Fibroblast of lung (primary cell): Measurements from ENCODE around the gene TRAF2. TPM values are rescaled to one million over a fixed set of nuclear protein-coding genes. Genes with fewer than 3 reads are reported as not detected.

Experiments
- DNase-seq, 2 donors: peaks; one replicate each; pipeline versions ENCODE4 v3.0.0 to v3.0.0-alpha.2; 2010; ENCODE audit warnings: low read depth in 2 of 2
- H2AFZ ChIP-seq: 2 replicates; pipeline ENCODE4 v1.5.1; 2012; ENCODE audit warnings: low read length, control low read depth, inconsistent platforms
- H3K27ac ChIP-seq: 2 replicates; pipeline ENCODE4 v1.5.1; 2011; ENCODE audit warnings: low read length, control low read depth; ENCODE audit not compliant: insufficient read depth
- H3K27me3 ChIP-seq: 2 replicates; pipeline ENCODE4 v1.5.1; 2011; ENCODE audit warnings: mild to moderate bottlenecking, low read length; ENCODE audit not compliant: control insufficient read depth, insufficient read depth
- H3K36me3 ChIP-seq: 2 replicates; pipeline ENCODE4 v1.5.1; 2011; ENCODE audit warnings: low read length; ENCODE audit not compliant: control insufficient read depth, insufficient read depth
- H3K4me1 ChIP-seq: 2 replicates; pipeline ENCODE4 v1.5.1; 2011; ENCODE audit warnings: low read length; ENCODE audit not compliant: control insufficient read depth, insufficient read depth; ENCODE audit errors: extremely low read depth
- H3K4me2 ChIP-seq: 2 replicates; pipeline ENCODE4 v1.5.1; 2011; ENCODE audit warnings: low read length, control low read depth; ENCODE audit not compliant: insufficient read depth; ENCODE audit errors: extremely low read depth
- H3K4me3 ChIP-seq, 4 experiments: fragments of 200-600 bp in 1 of 4; sonication (generic) in 1 of 4; replicated peaks in 1 of 4; 2 replicates each; pipeline ENCODE4 v1.5.1; 2011 to 2016; ENCODE audit warnings: low read length in 4 of 4, low read depth in 3 of 4, mild to moderate bottlenecking in 3 of 4, control low read depth in 2 of 4, inconsistent platforms in 1 of 4, mixed read lengths in 1 of 4; ENCODE audit not compliant: insufficient read depth in 1 of 4; ENCODE audit errors: control extremely low read depth in 1 of 4
- H3K79me2 ChIP-seq: 2 replicates; pipeline ENCODE4 v1.5.1; 2012; ENCODE audit warnings: mild to moderate bottlenecking, low read length, inconsistent platforms; ENCODE audit not compliant: control insufficient read depth, insufficient read depth
- H3K9ac ChIP-seq: 2 replicates; pipeline ENCODE4 v1.5.1; 2011; ENCODE audit warnings: mild to moderate bottlenecking, low read length, control low read depth; ENCODE audit not compliant: insufficient read depth
- H3K9me3 ChIP-seq: 2 replicates; pipeline ENCODE4 v1.5.1; 2012; ENCODE audit warnings: low read depth, low read length; ENCODE audit not compliant: control insufficient read depth, insufficient read depth
- H4K20me1 ChIP-seq: 2 replicates; pipeline ENCODE4 v1.5.1; 2011; ENCODE audit warnings: low read length; ENCODE audit not compliant: control insufficient read depth, insufficient read depth; ENCODE audit errors: extremely low read depth
- EZH2 ChIP-seq: IDR thresholded peaks from 2 replicates; pipeline ENCODE4 v1.5.1; 2012; ENCODE audit warnings: low read length, control low read depth, mild to moderate bottlenecking; ENCODE audit errors: missing control alignments
- polyA plus RNA-seq, 2 donors: library from polyadenylated mRNA; depleted of rRNA in 1 of 2; stranded (reverse) in 1 of 2; unstranded in 1 of 2; fragments of >200 nt; gene quantifications; 2 replicates each; pipeline ENCODE4 v1.2.1, GENCODE V29; 2011 to 2012; ENCODE audit warnings: missing spikeins in 1 of 2
- total RNA-seq: library from RNA; depleted of rRNA; stranded (reverse); fragments of >200 nt; gene quantifications from 2 replicates; pipeline ENCODE4 v1.2.1, GENCODE V29; 2014
- TF ChIP-seq, protein P1 (sequence below), 2 donors: IDR thresholded peaks in 1 of 2; conservative IDR thresholded peaks in 1 of 2; 1 replicate in 1 of 2; 2 replicates in 1 of 2; pipeline ENCODE4 v1.5.1; 2011 to 2012; ENCODE audit warnings: low read length in 2 of 2, control low read depth in 1 of 2, inconsistent platforms in 1 of 2, low read depth in 1 of 2, mild to moderate bottlenecking in 1 of 2

TRAF2 gene
- total and polyA plus RNA-seq, 2 donors (not counting 1 experiment from before 2014, with no cell fraction given): 3.7 to 8.4 TPM

DNA sequence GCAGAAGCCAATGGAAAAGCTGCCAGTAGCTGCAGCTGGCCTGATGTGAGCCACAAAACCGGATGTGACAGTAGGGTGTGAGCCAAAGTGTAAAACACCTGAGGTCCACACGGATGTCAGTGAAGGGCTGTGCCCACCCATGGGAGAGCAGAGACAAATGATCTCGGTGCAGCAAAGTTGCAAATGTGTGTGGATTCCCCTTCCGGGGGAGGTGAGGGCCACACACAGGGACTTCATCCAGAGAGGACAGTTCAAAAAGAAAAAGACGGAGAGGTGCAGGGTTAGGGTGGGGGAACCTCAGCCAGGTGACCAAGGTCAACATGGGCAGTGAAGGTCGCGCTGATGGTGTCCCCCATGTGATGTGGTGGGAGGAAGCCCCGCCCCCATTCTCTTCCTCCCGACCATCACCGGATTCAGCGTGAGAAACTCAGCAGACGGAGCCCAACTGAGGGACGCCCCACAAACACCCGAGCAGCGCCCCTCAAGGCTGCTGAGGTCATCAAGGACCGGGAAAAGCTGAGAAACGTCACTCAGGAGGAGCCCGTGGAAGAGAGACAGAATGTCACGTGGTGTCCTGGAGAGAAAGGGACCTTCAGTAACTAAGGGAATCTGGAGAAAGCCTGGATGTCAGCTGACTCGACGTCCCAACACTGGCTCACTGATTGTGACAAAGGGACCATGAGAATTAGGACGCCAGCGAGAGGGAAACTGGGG is 79.6 kb downstream of the TRAF2 start:
- H3K27ac ChIP-seq: no peak overlapping the region
- no peak for DNase-seq
- peaks cover 4% of the 10 kb centered on the region for H3K27me3 ChIP-seq
- TF ChIP-seq, protein P1, sequence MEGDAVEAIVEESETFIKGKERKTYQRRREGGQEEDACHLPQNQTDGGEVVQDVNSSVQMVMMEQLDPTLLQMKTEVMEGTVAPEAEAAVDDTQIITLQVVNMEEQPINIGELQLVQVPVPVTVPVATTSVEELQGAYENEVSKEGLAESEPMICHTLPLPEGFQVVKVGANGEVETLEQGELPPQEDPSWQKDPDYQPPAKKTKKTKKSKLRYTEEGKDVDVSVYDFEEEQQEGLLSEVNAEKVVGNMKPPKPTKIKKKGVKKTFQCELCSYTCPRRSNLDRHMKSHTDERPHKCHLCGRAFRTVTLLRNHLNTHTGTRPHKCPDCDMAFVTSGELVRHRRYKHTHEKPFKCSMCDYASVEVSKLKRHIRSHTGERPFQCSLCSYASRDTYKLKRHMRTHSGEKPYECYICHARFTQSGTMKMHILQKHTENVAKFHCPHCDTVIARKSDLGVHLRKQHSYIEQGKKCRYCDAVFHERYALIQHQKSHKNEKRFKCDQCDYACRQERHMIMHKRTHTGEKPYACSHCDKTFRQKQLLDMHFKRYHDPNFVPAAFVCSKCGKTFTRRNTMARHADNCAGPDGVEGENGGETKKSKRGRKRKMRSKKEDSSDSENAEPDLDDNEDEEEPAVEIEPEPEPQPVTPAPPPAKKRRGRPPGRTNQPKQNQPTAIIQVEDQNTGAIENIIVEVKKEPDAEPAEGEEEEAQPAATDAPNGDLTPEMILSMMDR (conservative IDR thresholded peaks at IDR 0.05 in 1 of 2, IDR thresholded peaks at IDR 0.05 in 1 of 2; ENCODE audit: low read depth in 1 of 2, low read length in 2 of 2): no peak
- no peak for TF ChIP-seq EZH2
- no peak overlapping the region for H3K9ac ChIP-seq
- H3K4me1 ChIP-seq: no peaks in the 10 kb centered on the region
- H4K20me1 ChIP-seq: no peaks in the 10 kb centered on the region
- H3K79me2 ChIP-seq: no peaks in the 10 kb centered on the region
- no peak overlapping the region for H2AFZ ChIP-seq
- no peaks in the 10 kb centered on the region for H3K9me3 ChIP-seq
- no peak overlapping the region for H3K4me2 ChIP-seq
- peak overlapping the region in 1 of 4 experiments; percentile 1 for H3K4me3 ChIP-seq
- no peaks in the 10 kb centered on the region for H3K36me3 ChIP-seq

DNA sequence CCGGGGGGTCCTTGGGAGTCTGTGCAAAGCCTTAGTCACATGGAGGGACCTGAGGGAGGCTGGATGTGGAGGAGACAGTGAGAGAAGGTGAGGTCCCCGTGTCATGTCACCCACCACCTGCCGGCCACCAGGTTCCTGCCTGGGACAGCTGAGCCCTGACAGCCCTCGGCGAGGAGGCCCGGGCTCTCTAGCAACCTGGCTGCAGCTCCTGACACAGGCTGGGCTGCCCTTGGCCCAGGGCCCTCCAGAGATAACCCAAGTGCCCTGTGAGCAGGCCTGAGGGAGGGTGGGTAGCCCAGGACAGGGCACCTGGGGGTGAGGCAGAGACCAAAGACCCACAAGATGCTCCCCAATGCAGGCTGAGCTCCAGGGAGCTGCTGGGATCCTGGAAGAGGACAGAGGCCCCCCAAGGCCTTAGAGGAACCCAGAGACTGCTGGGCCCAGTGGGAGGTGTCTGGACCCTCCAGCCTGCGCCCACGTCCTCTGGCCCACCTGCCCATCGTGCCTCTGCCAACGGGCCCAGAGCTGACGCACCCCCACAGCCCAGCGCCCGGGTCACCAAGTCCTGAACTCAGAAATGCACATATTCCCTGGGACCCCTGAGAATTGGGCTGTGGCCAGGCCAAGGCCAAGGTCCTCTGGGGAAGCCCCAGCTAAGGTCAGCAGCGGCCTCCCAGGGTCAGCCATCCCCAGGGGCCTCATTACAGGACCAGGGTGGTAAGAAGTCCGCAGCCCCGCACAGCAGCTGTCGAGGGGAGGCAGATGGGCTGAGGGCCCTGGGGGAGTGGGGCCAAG is 82.2 kb downstream of the TRAF2 start:
- no peak for DNase-seq
- H3K9me3 ChIP-seq: no peaks in the 10 kb centered on the region
- H3K27ac ChIP-seq: no peak overlapping the region
- H3K4me3 ChIP-seq: no peak overlapping the region
- no peaks in the 10 kb centered on the region for H3K36me3 ChIP-seq
- H3K27me3 ChIP-seq: peaks cover 4% of the 10 kb centered on the region
- no peaks in the 10 kb centered on the region for H3K4me1 ChIP-seq
- no peak overlapping the region for H2AFZ ChIP-seq
- H3K4me2 ChIP-seq: no peak overlapping the region
- TF ChIP-seq, protein P1 (conservative IDR thresholded peaks at IDR 0.05 in 1 of 2, IDR thresholded peaks at IDR 0.05 in 1 of 2; ENCODE audit: low read depth in 1 of 2, low read length in 2 of 2): no peak
- no peak for TF ChIP-seq EZH2
- no peaks in the 10 kb centered on the region for H4K20me1 ChIP-seq
- H3K79me2 ChIP-seq: no peaks in the 10 kb centered on the region
- H3K9ac ChIP-seq: no peak overlapping the region

DNA sequence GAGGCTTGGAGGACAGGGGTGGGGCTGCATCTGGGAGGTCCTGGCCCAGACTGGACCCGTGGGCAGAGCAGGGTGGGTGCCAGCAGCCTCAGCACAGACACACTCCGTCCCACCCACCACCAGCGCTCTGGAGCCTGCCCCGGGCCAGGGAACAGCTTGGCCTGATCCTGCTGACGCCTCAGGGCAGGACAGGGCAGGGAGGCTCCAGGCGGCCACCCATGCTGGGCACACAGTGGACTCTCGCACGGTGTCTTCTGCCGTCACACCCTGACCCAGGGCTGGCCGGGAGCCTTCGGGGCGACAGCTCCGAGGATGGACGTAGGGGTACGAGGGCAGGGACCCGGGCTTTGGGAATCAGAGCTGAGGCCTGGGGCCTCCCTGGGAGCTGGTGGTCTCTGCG is 82.8 kb downstream of the TRAF2 start:
- Histone ChIP-seq H3K36me3 (no peaks in the 10 kb centered on the region), H3K4me1 (no peaks in the 10 kb centered on the region), H3K4me3 (no peak overlapping the region), H3K9me3 (no peaks in the 10 kb centered on the region), H3K79me2 (no peaks in the 10 kb centered on the region), H3K9ac (no peak overlapping the region), H2AFZ (no peak overlapping the region), H3K4me2 (no peak overlapping the region), H3K27me3 (peaks cover 4% of the 10 kb centered on the region), H4K20me1 (no peaks in the 10 kb centered on the region), H3K27ac (no peak overlapping the region)
- DNase-seq: no peak
- TF ChIP-seq EZH2: no peak
- TF ChIP-seq, protein P1 (conservative IDR thresholded peaks at IDR 0.05 in 1 of 2, IDR thresholded peaks at IDR 0.05 in 1 of 2; ENCODE audit: low read depth in 1 of 2, low read length in 2 of 2): no peak
